ENCODE data around the gene ATP8B4.
"Not testable (repeated sequence)": the region's sequence is repeated elsewhere in the genome, so short reads cannot be mapped to it uniquely, and the experiment has no call there.

Gene ATP8B4

GRCh38 chr15:50143255-50143860, 24.3 kb upstream of the ATP8B4 start:
- no peak for DNase-seq
- intact Hi-C loops (cut with DNase I), result loop anchor here (10.0 kb wide), 1 partner anchor 1779 kb away; no protein-coding TSS in a partner anchor

GRCh38 chr15:50141856-50142255, 22.8 kb upstream of the ATP8B4 start:
- intact Hi-C loops (cut with DNase I), result loop anchor here (10.0 kb wide), 1 partner anchor 1777 kb away; no protein-coding TSS in a partner anchor
- no peak for DNase-seq

GRCh38 chr15:50140983-50141382, 21.9 kb upstream of the ATP8B4 start:
- intact Hi-C loops (cut with DNase I), result loop anchor here (10.0 kb wide), 1 partner anchor 1776 kb away; no protein-coding TSS in a partner anchor
- DNase-seq, result no peak

- intact Hi-C loops (cut with DNase I), result loop anchor here (10.0 kb wide), 1 partner anchor 1775 kb away; no protein-coding TSS in a partner anchor
- DNase-seq, result no peak
Observed at GRCh38 chr15:50140098-50140497, 21.1 kb upstream of the ATP8B4 start.

GRCh38 chr15:50138391-50138790, 19.4 kb upstream of the ATP8B4 start:
- no peak for DNase-seq
- intact Hi-C loops (cut with DNase I), result no loop called here

GRCh38 chr15:50137893-50138292, 18.9 kb upstream of the ATP8B4 start:
- intact Hi-C loops (cut with DNase I), result no loop called here
- DNase-seq, result no peak

GRCh38 chr15:50137330-50137761, 18.3 kb upstream of the ATP8B4 start:
- no peak for DNase-seq
- intact Hi-C loops (cut with DNase I), result no loop called here

- intact Hi-C loops (cut with DNase I), result no loop called here
Observed at GRCh38 chr15:50135031-50135551, 16.1 kb upstream of the ATP8B4 start.

GRCh38 chr15:50134524-50135024, 15.5 kb upstream of the ATP8B4 start:
- DNase-seq, result no peak
- intact Hi-C loops (cut with DNase I), result no loop called here

More at GRCh38 chr15:50135031-50135551, 16.1 kb upstream of the ATP8B4 start:
- no peak for DNase-seq

GRCh38 chr15:50132251-50132984, 13.4 kb upstream of the ATP8B4 start:
- intact Hi-C loops (cut with DNase I); DNase-seq: not testable (repeated sequence)

- intact Hi-C loops (cut with DNase I), result no loop called here
- no peak for DNase-seq
Observed at GRCh38 chr15:50131617-50132016, 12.6 kb upstream of the ATP8B4 start.

GRCh38 chr15:50128266-50128665, 9.2 kb upstream of the ATP8B4 start:
- DNase-seq, result peak in 6 of 10 donors; percentile 23 to 81 (median 33)

GRCh38 chr15:50127255-50127777, 8.3 kb upstream of the ATP8B4 start:
- intact Hi-C loops (cut with DNase I), result no loop called here
- no peak for DNase-seq

More at GRCh38 chr15:50128266-50128665, 9.2 kb upstream of the ATP8B4 start:
- intact Hi-C loops (cut with DNase I), result no loop called here

- intact Hi-C loops (cut with DNase I), result no loop called here
- no peak for DNase-seq
Observed at GRCh38 chr15:50126072-50126471, 7.0 kb upstream of the ATP8B4 start.

- intact Hi-C loops (cut with DNase I), result no loop called here
- no peak for DNase-seq
Observed at GRCh38 chr15:50124631-50125030, 5.6 kb upstream of the ATP8B4 start.

GRCh38 chr15:50123861-50124557, 5.0 kb upstream of the ATP8B4 start:
- DNase-seq, result no peak
- intact Hi-C loops (cut with DNase I), result no loop called here

- intact Hi-C loops (cut with DNase I), result no loop called here
- no peak for DNase-seq
Observed at GRCh38 chr15:50120729-50121128, 1.7 kb upstream of the ATP8B4 start.

- intact Hi-C loops (cut with DNase I), result no loop called here
- DNase-seq, result no peak
Observed at GRCh38 chr15:50117431-50118027, 1.5 kb downstream of the ATP8B4 start.

- intact Hi-C loops (cut with DNase I), result no loop called here
Observed at GRCh38 chr15:50116477-50116876, 2.6 kb downstream of the ATP8B4 start.

More at GRCh38 chr15:50116477-50116876, 2.6 kb downstream of the ATP8B4 start:
- DNase-seq, result no peak

Measured in posterior cingulate gyrus (tissue), 11 donors.